Heart right ventricle (tissue), 16 donors: ENCODE data around the gene ZNF174. TPM values are rescaled to one million over a fixed set of nuclear protein-coding genes. Genes with fewer than 3 reads are reported as not detected.

Experiments used
- ATAC-seq, 8 donors: fragments of 200-7000 bp; cut with Tn5 transposase; one replicate each; pipeline ENCODE4 v1.9.1; 2020; ENCODE audit warnings: mild to moderate bottlenecking in 8 of 8, moderate library complexity in 8 of 8, moderate number of reproducible peaks in 1 of 8
- DNase-seq, 2 donors: peaks; one replicate each; pipeline ENCODE4 v3.0.0-alpha.2; 2020
- H3K27ac ChIP-seq, 10 donors: fragments of 200-600 bp; sonication (generic) in 2 of 10; one replicate each; pipeline versions ENCODE4 v1.5.0 to v1.8.0; 2020 to 2022; ENCODE audit warnings: mild to moderate bottlenecking in 3 of 10
- H3K27me3 ChIP-seq, 7 donors: fragments of 200-600 bp; one replicate each; pipeline ENCODE4 v1.8.0; 2021 to 2022; ENCODE audit warnings: mild to moderate bottlenecking in 2 of 7
- H3K36me3 ChIP-seq, 9 donors: fragments of 200-600 bp; sonication (generic) in 1 of 9; one replicate each; pipeline versions ENCODE4 v1.5.0 to v1.8.0; 2020 to 2022; ENCODE audit warnings: mild to moderate bottlenecking in 2 of 9
- H3K4me1 ChIP-seq, 9 donors: fragments of 200-600 bp; sonication (generic) in 1 of 9; one replicate each; pipeline versions ENCODE4 v1.5.0 to v1.8.0; 2020 to 2022; ENCODE audit warnings: mild to moderate bottlenecking in 4 of 9
- H3K4me3 ChIP-seq, 10 donors: fragments of 200-600 bp; sonication (generic) in 2 of 10; one replicate each; pipeline versions ENCODE4 v1.5.0 to v1.8.0; 2020 to 2022; ENCODE audit warnings: mild to moderate bottlenecking in 7 of 10, moderate library complexity in 2 of 10
- H3K9me3 ChIP-seq, 11 donors: fragments of 200-600 bp in 10 of 11; sonication (generic) in 2 of 11; one replicate each; pipeline versions ENCODE4 v1.5.0 to v1.8.0; 2013 to 2022; ENCODE audit warnings: mild to moderate bottlenecking in 2 of 11, control low read depth in 1 of 11, moderate library complexity in 1 of 11
- CTCF ChIP-seq, 9 donors: fragments of 200-600 bp; sonication (generic) in 2 of 9; IDR thresholded peaks; one replicate each; pipeline versions ENCODE4 v1.5.0 to v1.8.0; 2021 to 2022; ENCODE audit warnings: antibody characterized with exemption in 9 of 9, mild to moderate bottlenecking in 5 of 9, moderate library complexity in 1 of 9
- WGBS, 2 donors: extraction: QIAGEN DNeasy Blood & Tissue Kit; methylation state at CpG; one replicate each; pipeline ENCODE4 v1.1.7; 2013; ENCODE audit warnings: inconsistent platforms in 1 of 2; 5-methylcytosine and 5-hydroxymethylcytosine counted together
- intact Hi-C, 10 donors: fragments of 100-400 bp; cut with DNase I; formaldehyde crosslinking; loops; one replicate each; pipeline versions ENCODE4 v1.11.1 to v1.14.2; 2022
- polyA plus RNA-seq, 2 donors: library from polyadenylated mRNA; stranded (reverse); fragments of 200-250 nt; gene quantifications; one replicate each; pipeline ENCODE4 v1.2.3, GENCODE V29; 2013
- total RNA-seq, 10 donors: library from RNA; stranded (reverse); fragmentation: NEBNext Ultra II Directional in 3 of 10; extraction: Animal tissue kit (Norgen Biotek cat#: 25700) in 3 of 10; gene quantifications; one replicate each; pipeline versions ENCODE4 v1.2.1 to v1.2.4, GENCODE V29; 2021 to 2023
- donor health status: Arrhythmogenic right ventricular cardiomyopathy.
- donor health status: ischemic (EF 13 %, LVEDD 7.1; RV severe dilation, severe dysfunction).
- donor health status: healthy with polysubstance abuse.
- donor health status: DM: no; HTN: yes; CAD: no.
- donor health status: DM: no; HTN: no; CAD: no.
- donor health status: ischemic (EF 25% LVEDD 6.9; RV normal size, moderate dysfunction).
- donor health status: ischemic (EF 25% LVEDD 5.7; RV mildly dilated, moderate dysfunction).
- donor health status: healthy.
- donor health status: DM: yes; HTN: yes; CAD: no.
- donor health status: Ischemic cardiomyopathy.
- donor health status: ischemic (EF 35%, LVEDD 5.7; RV mildly dilated, moderate dysfunction).
- donor health status: nonischemic (EF 11% LVEDD 7.7; RV severe dilation, severe dysfunction).
- donor health status: DM: yes; HTN: yes; CAD: no.
- donor health status: PGD.
- donor health status: ischemic (EF 29% LVEDD 5.4; RV normal size, mild dysfunction).
- donor health status: nonischemic (EF 23%, LVEDD 6.1; RV moderate dilation, normal function).

The ZNF174 gene
- total and polyA plus RNA-seq, 12 donors = 6.5 to 14.4 (median 9.7) TPM

GRCh38 chr16:3454631-3455147 lies 53.7 kb downstream of the ZNF174 start:
- Histone ChIP-seq H3K27me3 (no peaks in the 10 kb centered on the region), H3K27ac (peak overlapping the region; percentile 31 to 99 (median 98))
- intact Hi-C loops = loop anchor here in 5 of 10 donors (5.0 to 10.0 kb wide), 7 partner anchors 48 to 300 kb away; partner anchors contain the start of genes CLUAP1 (in 2 of the 5), TIGD7 (in 2 of the 5), ZNF174 (in 2 of the 5) and ZNF263 (in 2 of the 5)

GRCh38 chr16:3457434-3458252 lies 56.6 kb downstream of the ZNF174 start:
- peak in 8 of 9 donors; percentile 39 to 71 (median 59) for TF ChIP-seq CTCF (IDR thresholded peaks at IDR 0.05)
- WGBS, 2 donors = 1% methylated on average over 68 to 83 of the region's 83 CpGs
- peaks cover 41 to 70% (median 56%) of the 10 kb centered on the region in 9 donors for H3K4me1 ChIP-seq

More at GRCh38 chr16:3454631-3455147, 53.7 kb downstream of the ZNF174 start:
- 80 to 81% methylated on average over 10 of the region's 10 CpGs for WGBS, 2 donors
- Histone ChIP-seq H3K9me3 (no peaks in the 10 kb centered on the region), H3K36me3 (peaks cover 0 to 28% (median 0%) of the 10 kb centered on the region in 9 donors), H3K4me1 (peaks cover 14 to 47% (median 34%) of the 10 kb centered on the region in 9 donors), H3K4me3 (no peak overlapping the region)
- no peak for DNase-seq
- ATAC-seq = no peak
- no peak for TF ChIP-seq CTCF (IDR thresholded peaks at IDR 0.05)

GRCh38 chr16:3458278-3458851 lies 57.4 kb downstream of the ZNF174 start:
- Histone ChIP-seq H3K27me3 (no peaks in the 10 kb centered on the region), H3K9me3 (no peaks in the 10 kb centered on the region), H3K27ac (peak overlapping the region; percentile 92 to 99 (median 98)), H3K36me3 (no peaks in the 10 kb centered on the region), H3K4me1 (peaks cover 41 to 78% (median 63%) of the 10 kb centered on the region in 9 donors), H3K4me3 (peak overlapping the region; percentile 65 to 95 (median 83))
- DNase-seq (peak in 1 of 2 donors; percentile 38), ATAC-seq (peak in 2 of 8 donors; percentile 4 to 9)
- no peak for TF ChIP-seq CTCF (IDR thresholded peaks at IDR 0.05)
- intact Hi-C loops = loop anchor here in 5 of 10 donors (1.0 to 10.0 kb wide), 8 partner anchors 44 to 304 kb away; partner anchors contain the start of genes ZNF174 (in 3 of the 5), ZSCAN32 (in 3 of the 5), CLUAP1 (in 2 of the 5) and TIGD7 (in 2 of the 5)
- WGBS, 2 donors = 0% methylated on average over 45 to 47 of the region's 47 CpGs

More at GRCh38 chr16:3457434-3458252, 56.6 kb downstream of the ZNF174 start:
- ATAC-seq (peak; percentile 86 to 96 (median 94)), DNase-seq (peak; percentile 87 to 91)
- intact Hi-C loops = loop anchor here in 5 of 10 donors (1.0 to 10.0 kb wide), 9 partner anchors 45 to 303 kb away; partner anchors contain the start of genes ZNF174 (in 3 of the 5), ZSCAN32 (in 3 of the 5), CLUAP1 (in 2 of the 5) and TIGD7 (in 2 of the 5)
- Histone ChIP-seq H3K27me3 (no peaks in the 10 kb centered on the region), H3K27ac (peak overlapping the region; percentile 92 to 99 (median 98)), H3K36me3 (peaks cover 0 to 1% (median 0%) of the 10 kb centered on the region in 9 donors), H3K4me3 (peak overlapping the region; percentile 65 to 95 (median 83)), H3K9me3 (no peaks in the 10 kb centered on the region)
